Myocyte (in vitro differentiated cells): ENCODE data around the gene GIPC1. TPM values are rescaled to one million over a fixed set of nuclear protein-coding genes. Genes with fewer than 3 reads are reported as not detected.
A peak's percentile ranks its signal among the peaks of the same experiment; 100 is the strongest.

ENCODE experiments used
- DNase-seq: peaks from one replicate; pipeline ENCODE4 v3.0.0-alpha.2; 2012; ENCODE audit warnings: low read depth
- microRNA counts: library from miRNA; unstranded; fragments of <30 nt; microRNA quantifications from one replicate; lab custom pipeline; 2016
- microRNA-seq: library from miRNA; unstranded; fragments of <30 nt; microRNA quantifications from one replicate; pipeline ENCODE4, GENCODE V29; 2016
- total RNA-seq: library from RNA; depleted of rRNA; stranded (reverse); fragments of >200 nt; gene quantifications from 2 replicates; pipeline ENCODE4 v1.2.3, GENCODE V29; 2014

Gene GIPC1
- total RNA-seq, 1 donor from 2014 or later = 141 TPM

- no peak for DNase-seq
These were observed 58.3 kb downstream of the GIPC1 start for GRCh38 chr19:14437578-14438140.

DNA sequence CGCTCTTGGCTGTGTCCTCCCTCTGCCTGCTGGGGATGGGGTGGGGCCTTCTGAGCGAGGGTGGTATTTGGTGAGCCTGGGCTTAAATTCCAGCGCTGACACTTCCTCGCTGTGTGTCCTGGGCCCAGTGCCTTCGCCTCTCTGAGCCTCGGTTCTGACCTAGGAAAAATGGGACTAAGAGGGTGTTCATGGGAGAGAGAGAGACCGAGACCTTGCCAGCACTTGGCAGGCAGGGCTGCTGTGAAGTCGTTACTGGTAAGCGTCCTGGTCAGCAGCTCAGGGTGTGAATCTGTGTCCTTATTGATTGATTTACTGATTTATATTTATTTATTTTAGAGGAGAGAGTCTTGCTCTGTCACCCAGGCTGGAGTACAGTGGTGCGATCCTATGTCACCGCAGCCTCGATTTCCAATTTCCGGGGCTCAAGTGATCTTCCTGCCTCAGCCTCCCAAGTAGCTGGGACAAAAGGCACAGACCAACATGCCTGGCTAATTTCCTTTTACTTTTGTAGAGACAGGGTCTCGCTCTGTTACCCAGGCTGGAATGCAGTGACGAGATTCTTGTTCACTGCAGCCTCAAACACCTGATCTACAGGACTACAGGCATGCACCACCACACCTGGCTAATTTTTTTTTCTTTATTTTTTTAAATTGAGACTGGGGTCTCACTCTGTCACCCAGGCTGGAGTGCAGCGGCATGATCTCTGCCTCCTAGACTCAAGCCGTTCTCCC, 60.4 kb downstream of the GIPC1 start:
- DNase-seq = no peak

GRCh38 chr19:14434543-14435319, 61.2 kb downstream of the GIPC1 start:
- DNase-seq = peak; percentile 66

DNA sequence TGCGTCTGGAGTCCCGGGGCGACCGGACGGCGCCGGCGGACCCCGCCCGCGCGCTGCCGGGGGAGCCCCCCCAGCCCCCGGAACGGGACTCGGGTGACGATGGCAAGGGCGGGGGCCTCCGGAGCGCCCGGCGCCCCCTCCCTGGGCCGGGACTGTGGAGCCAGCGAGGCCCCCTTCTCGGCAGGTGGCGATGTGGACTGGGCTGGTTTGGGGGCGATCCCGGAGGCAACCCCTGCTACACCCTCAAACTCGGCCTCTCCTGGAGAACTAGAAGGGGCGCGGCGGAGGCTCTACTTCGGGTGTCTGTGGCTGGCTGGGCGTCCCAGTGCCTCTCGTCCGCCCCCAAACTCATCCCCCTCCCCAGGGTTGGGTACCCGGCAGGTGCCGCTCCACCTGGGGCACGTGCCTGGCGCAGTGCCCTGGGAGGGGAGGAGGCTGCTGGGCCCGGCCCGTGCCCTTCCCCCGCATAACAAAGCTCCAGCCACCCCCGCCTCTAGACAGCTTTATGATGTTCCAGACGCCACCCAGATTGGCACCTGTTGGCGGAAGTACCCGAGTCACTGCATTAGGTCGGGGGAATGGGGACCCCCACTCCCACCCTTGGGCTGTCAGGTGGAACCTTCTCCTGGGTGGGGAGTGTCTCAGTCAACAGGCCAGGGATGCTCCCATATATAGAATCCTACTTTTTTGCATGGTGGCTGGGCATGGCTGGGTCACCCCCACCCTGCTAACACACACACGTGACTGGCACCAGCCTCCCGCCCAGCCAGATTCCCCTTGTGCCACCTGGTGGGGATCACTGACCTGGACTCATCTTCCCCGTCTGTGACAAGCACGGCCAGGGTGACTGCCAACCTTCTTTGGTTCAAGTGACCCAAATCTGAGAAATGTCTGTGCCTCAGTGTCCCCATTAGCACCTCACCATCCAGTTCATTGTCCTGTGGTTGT, 62.1 kb downstream of the GIPC1 start:
- DNase-seq = peak; percentile 18

DNA sequence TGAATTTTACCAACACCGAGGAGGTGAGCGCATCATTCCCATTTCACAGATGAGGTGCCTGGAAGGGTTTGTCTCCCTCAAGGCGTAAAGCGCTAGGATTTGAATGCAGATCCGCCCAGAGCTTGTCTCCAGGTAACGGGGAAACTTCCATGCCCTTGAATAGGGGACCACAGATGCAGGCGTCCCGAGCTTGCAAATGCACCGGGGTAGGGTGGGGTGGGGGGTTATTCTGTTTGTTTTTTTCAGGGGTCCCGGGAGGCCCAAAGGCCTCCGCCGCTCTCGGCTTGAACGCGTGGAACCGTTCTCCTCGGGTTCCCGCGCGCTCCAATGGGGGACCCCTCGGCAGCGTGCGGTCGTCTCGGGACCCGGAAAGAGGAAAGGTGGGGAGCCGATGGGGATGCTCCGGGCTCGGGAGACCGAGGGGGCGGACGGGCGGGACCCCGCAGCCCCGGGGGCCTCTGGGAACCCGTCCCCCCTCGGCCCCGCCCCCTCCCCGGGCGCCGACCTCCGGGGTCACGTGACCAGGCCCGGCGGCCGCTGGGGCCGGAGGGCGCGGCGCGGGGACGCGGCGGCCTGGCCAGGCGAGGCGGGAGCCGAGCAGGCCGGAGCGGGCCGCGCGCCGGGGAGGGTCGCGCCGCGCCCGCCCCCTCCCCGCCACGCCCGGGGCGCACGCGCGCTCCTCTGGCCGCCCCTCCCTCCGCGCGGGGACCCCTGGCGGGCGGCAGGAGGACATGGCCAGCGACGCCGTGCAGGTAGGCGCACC, 63.0 kb downstream of the GIPC1 start, which contains the start of gene PKN1:
PKN1 (plus strand) TSS at position 516 of the 763 bp plus-strand sequence; CDS start at position 732, 216 bp downstream.
- peak; percentile 58 for DNase-seq

DNA sequence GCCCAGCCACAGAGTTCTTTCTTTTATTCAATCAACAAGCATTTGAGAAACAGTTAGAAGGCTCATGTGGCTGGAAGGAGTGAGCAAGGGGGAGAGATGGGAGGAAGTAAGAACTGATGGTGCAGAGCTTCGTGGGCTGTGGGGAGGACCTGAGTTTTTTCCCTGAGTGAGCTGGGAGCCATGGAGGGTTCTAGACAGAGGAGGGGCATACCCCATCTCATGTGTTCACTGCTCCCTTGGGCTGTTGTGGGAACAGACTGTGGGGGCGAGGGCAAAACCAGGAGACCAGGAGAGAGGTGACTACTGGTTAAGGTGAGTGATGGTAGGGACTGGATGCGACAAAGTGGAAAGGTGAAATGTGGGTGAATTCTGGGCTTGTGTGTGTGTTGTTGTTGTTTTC, 65.2 kb downstream of the GIPC1 start:
- no peak for DNase-seq

DNA sequence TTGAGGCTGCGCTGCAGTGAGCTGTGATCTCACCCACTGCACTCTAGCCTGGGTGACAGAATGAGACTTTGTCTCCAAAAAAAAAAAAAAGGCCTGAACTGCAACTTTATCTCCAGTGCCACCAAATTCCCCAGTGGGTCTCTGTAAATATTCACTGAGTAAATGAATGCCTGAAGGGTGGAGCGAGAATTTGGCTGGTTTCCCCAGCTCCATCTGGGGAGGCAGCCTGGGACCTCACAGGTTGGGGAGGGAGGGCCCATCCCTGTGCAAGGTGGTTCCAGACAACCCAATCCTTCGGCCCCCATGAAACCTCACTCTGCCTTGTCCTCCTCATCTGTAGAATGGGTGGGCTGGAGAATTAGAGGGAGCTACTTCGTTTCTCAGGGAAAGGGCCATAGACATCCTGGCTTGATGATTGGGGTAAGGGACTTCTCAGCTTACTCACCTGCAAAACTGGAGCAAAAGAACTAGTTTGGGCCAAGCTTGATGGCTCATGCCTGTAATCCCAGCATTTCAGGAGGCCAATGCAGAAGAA, 67.0 kb downstream of the GIPC1 start:
- no peak for DNase-seq

MicroRNAs within 50 kb of the gene (microRNA counts, 767-probe panel; counts per million panel counts)
- microRNA hsa-miR-639 (lab: Ali Mortazavi, UCI) = not detected

Small RNAs within 50 kb of the gene (microRNA-seq; reads per million reads assigned to microRNA genes)
- not detected for gene MIR639

Other genes starting within 250 kb of the GIPC1 start
- 32.5 and 85.6 TPM in 2 replicates for gene ADGRE5, start 114.7 kb downstream of the GIPC1 start, total RNA-seq
- gene DDX39A, start 76.8 kb downstream of the GIPC1 start, total RNA-seq = 63.4 and 73.0 TPM in 2 replicates
- gene PKN1, start 62.8 kb downstream of the GIPC1 start, total RNA-seq = 91.8 and 94.9 TPM in 2 replicates
- not detected in 2 replicates for gene PTGER1, start 20.8 kb downstream of the GIPC1 start, total RNA-seq
- gene DNAJB1, start 22.3 kb upstream of the GIPC1 start, total RNA-seq = 53.2 and 61.1 TPM in 2 replicates
- 103 TPM in 2 replicates for gene TECR, start 33.5 kb upstream of the GIPC1 start, total RNA-seq
- 256 and 328 TPM in 2 replicates for gene NDUFB7, start 75.9 kb upstream of the GIPC1 start, total RNA-seq
- not detected in 2 replicates for gene CLEC17A, start 87.0 kb upstream of the GIPC1 start, total RNA-seq
- gene ADGRE3, start 178.7 kb upstream of the GIPC1 start, total RNA-seq = not detected in 2 replicates
- 25.3 and 34.8 TPM in 2 replicates for gene ZNF333, start 193.9 kb upstream of the GIPC1 start, total RNA-seq